A549 (cell line): ENCODE data around the gene ZNF280C. TPM values are rescaled to one million over a fixed set of nuclear protein-coding genes. Genes with fewer than 3 reads are reported as not detected.

Source experiments
- ATAC-seq, 2 experiments: fragments of 200-7000 bp in 1 of 2; fragments of >200 bp in 1 of 2; cut with Nextera tagmentation in 1 of 2; cut with Tn5 transposase in 1 of 2; 3 replicates each; pipeline versions ENCODE4 v1.8.0 to v1.9.1; 2018 to 2020; ENCODE audit warnings: mild to moderate bottlenecking in 1 of 2, moderate library complexity in 1 of 2
- CTCF ChIA-PET: fragments of 300-600 bp; sonication (Branson Sonifier 250); formaldehyde crosslinking; extraction: SDS; loops from one replicate; lab custom pipeline; 2021; ENCODE audit warnings: antibody characterized with exemption, inconsistent platforms; lab: Yijun Ruan, JAX
- POLR2A ChIA-PET: fragments of 350-600 bp; formaldehyde crosslinking; extraction: SDS; loops from one replicate; lab custom pipeline; 2021; ENCODE audit warnings: antibody characterized with exemption, inconsistent platforms; lab: Yijun Ruan, JAX
- DNase-seq, 2 experiments: peaks; one replicate each; pipeline versions ENCODE4 v3.0.0 to v3.0.0-alpha.2; 2011 to 2016; ENCODE audit warnings: low read depth in 1 of 2, low spot score in 1 of 2
- FAIRE-seq: peaks from 2 replicates; lab custom pipeline; 2011; peaks lifted over from hg19 to GRCh38; lab: Jason Lieb, UNC
- H3K27ac ChIP-seq, 2 experiments: fragments of >200 bp; sonication (Bioruptor Twin); formaldehyde crosslinking; 3 replicates each; pipeline ENCODE4 v1.5.1; 2016 to 2017
- H3K4me1 ChIP-seq: fragments of >200 bp; sonication (Bioruptor Twin); formaldehyde crosslinking; 3 replicates; pipeline ENCODE4 v1.6.1; 2016
- H3K4me2 ChIP-seq: fragments of >200 bp; sonication (Bioruptor Twin); formaldehyde crosslinking; 3 replicates; pipeline ENCODE4 v1.6.1; 2016
- H3K4me3 ChIP-seq: fragments of >200 bp; sonication (Bioruptor Twin); formaldehyde crosslinking; 3 replicates; pipeline ENCODE4 v1.5.1; 2016
- H3K9me3 ChIP-seq: fragments of >200 bp; sonication (Bioruptor Twin); formaldehyde crosslinking; 3 replicates; pipeline ENCODE4 v1.6.1; 2016
- BHLHE40 ChIP-seq: IDR thresholded peaks from 2 replicates; pipeline ENCODE4 v1.6.1; 2012; ENCODE audit warnings: low read depth, low read length, inconsistent platforms
- CEBPB ChIP-seq, 2 experiments: fragments of >200 bp in 1 of 2; sonication (Bioruptor Twin) in 1 of 2; formaldehyde crosslinking in 1 of 2; IDR thresholded peaks; 2 replicates each; pipeline ENCODE4 v1.6.1; 2012 to 2016
- EHF ChIP-seq: fragments of 250-450 bp; sonication (Bioruptor Pico); IDR thresholded peaks from 2 replicates; pipeline ENCODE4 v1.5.0; 2020; ENCODE audit warnings: mild to moderate bottlenecking
- EP300 ChIP-seq, 2 experiments: fragments of >200 bp; sonication (Bioruptor Twin); formaldehyde crosslinking; IDR thresholded peaks; 2 replicates in 1 of 2; 3 replicates in 1 of 2; pipeline ENCODE4 v1.6.1; 2016 to 2017
- ESRRA ChIP-seq: fragments of 150-350 bp; IDR thresholded peaks from 2 replicates; pipeline ENCODE4 v1.6.1; 2014; ENCODE audit warnings: mild to moderate bottlenecking, low read length, borderline replicate concordance
- FOXS1 ChIP-seq: fragments of 250-450 bp; sonication (Bioruptor Pico); IDR thresholded peaks from 2 replicates; pipeline ENCODE4 v1.5.0; 2020; ENCODE audit warnings: mild to moderate bottlenecking, moderate library complexity
- HEYL ChIP-seq: fragments of 250-450 bp; sonication (Bioruptor Pico); IDR thresholded peaks from 2 replicates; pipeline ENCODE4 v1.8.0; 2021; ENCODE audit warnings: mild to moderate bottlenecking, moderate library complexity
- KDM5A ChIP-seq: fragments of 200-600 bp; sonication (generic); IDR thresholded peaks from 2 replicates; pipeline ENCODE4 v1.6.1; 2016; ENCODE audit warnings: antibody characterized with exemption, mild to moderate bottlenecking
- NFE2L2 ChIP-seq: fragments of 150-350 bp; conservative IDR thresholded peaks from 2 replicates; pipeline ENCODE4 v1.6.1; 2014; ENCODE audit warnings: low read length
- NR3C1 ChIP-seq: fragments of >200 bp; sonication (Bioruptor Twin); formaldehyde crosslinking; IDR thresholded peaks from 3 replicates; pipeline ENCODE4 v1.6.1; 2017
- PHF8 ChIP-seq: fragments of 200-600 bp; sonication (generic); IDR thresholded peaks from 2 replicates; pipeline ENCODE4 v1.6.1; 2016; ENCODE audit warnings: low read depth, mild to moderate bottlenecking, antibody characterized with exemption, moderate library complexity, borderline replicate concordance
- POLR2AphosphoS2 ChIP-seq: conservative IDR thresholded peaks from 2 replicates; pipeline ENCODE4 v1.6.1; 2012; ENCODE audit warnings: low read length, improper control_type of control experiment, inconsistent platforms
- SMC3 ChIP-seq: fragments of >200 bp; sonication (Bioruptor Twin); formaldehyde crosslinking; IDR thresholded peaks from 3 replicates; pipeline ENCODE4 v1.6.1; 2018; ENCODE audit warnings: inconsistent platforms
- TFCP2L1 ChIP-seq: fragments of 250-450 bp; sonication (Bioruptor Pico); IDR thresholded peaks from 2 replicates; pipeline ENCODE4 v1.5.0; 2021; ENCODE audit warnings: mild to moderate bottlenecking
- TP53 ChIP-seq: fragments of 250-450 bp; sonication (Bioruptor Pico); IDR thresholded peaks from 2 replicates; pipeline ENCODE4 v1.5.0; 2021; ENCODE audit warnings: mild to moderate bottlenecking, moderate library complexity
- ZSCAN20 ChIP-seq: fragments of 250-450 bp; sonication (Bioruptor Pico); IDR thresholded peaks from 2 replicates; pipeline ENCODE4 v1.8.0; 2022; ENCODE audit warnings: mild to moderate bottlenecking, moderate library complexity
- WGBS: methylation state at CpG from one replicate; pipeline ENCODE4 v1.1.6; 2017; ENCODE audit errors: missing lambda C conversion rate; 5-methylcytosine and 5-hydroxymethylcytosine counted together
- polyA plus RNA-seq, 4 experiments: library from polyadenylated mRNA; depleted of rRNA in 3 of 4; stranded (reverse); fragments of >200 nt; fragmentation: RNase III in 1 of 4; extraction: RNeasy Plus Mini Kit Qiagen cat#74134 plus additional on column Dnase treatment in 1 of 4; gene quantifications; 2 replicates in 3 of 4; 3 replicates in 1 of 4; pipeline ENCODE4 v1.2.3, GENCODE V29; 2011 to 2017
- TF ChIP-seq, protein P1 (sequence below): fragments of 450-650 bp; IDR thresholded peaks from 2 replicates; pipeline ENCODE4 v1.6.1; 2014; ENCODE audit warnings: antibody characterized with exemption
- TF ChIP-seq, protein P2 (sequence below): IDR thresholded peaks from 2 replicates; pipeline ENCODE4 v1.6.1; 2012; ENCODE audit warnings: low read depth, borderline replicate concordance
- TF ChIP-seq, protein P3 (sequence below): fragments of >200 bp; sonication (Bioruptor Twin); formaldehyde crosslinking; IDR thresholded peaks from 2 replicates; pipeline ENCODE4 v1.6.1; 2016
- TF ChIP-seq, protein P4 (sequence below): fragments of 250-450 bp; sonication (Bioruptor Pico); IDR thresholded peaks from 2 replicates; pipeline ENCODE4 v1.5.0; 2021; ENCODE audit warnings: mild to moderate bottlenecking, moderate library complexity, borderline replicate concordance
- TF ChIP-seq, protein P5 (sequence below): fragments of 200-600 bp; sonication (generic); IDR thresholded peaks from 2 replicates; pipeline ENCODE4 v1.6.1; 2016; ENCODE audit warnings: antibody characterized with exemption, mild to moderate bottlenecking, moderate library complexity
- TF ChIP-seq, protein P6 (sequence below): fragments of 250-450 bp; sonication (Bioruptor Pico); IDR thresholded peaks from 2 replicates; pipeline ENCODE4 v1.5.0; 2020; ENCODE audit warnings: low read depth, mild to moderate bottlenecking, moderate library complexity
- TF ChIP-seq, protein P7 (sequence below): IDR thresholded peaks from 2 replicates; pipeline ENCODE4 v1.6.1; 2012
- TF ChIP-seq, protein P8 (sequence below): fragments of 150-350 bp; IDR thresholded peaks from 2 replicates; pipeline ENCODE4 v1.6.1; 2014; ENCODE audit warnings: low read depth, mild to moderate bottlenecking, low read length

Gene ZNF280C
- polyA plus RNA-seq, 2 of the 4 experiments (the other 2 are of a cell fraction), result 3.9 to 18.8 TPM

DNA sequence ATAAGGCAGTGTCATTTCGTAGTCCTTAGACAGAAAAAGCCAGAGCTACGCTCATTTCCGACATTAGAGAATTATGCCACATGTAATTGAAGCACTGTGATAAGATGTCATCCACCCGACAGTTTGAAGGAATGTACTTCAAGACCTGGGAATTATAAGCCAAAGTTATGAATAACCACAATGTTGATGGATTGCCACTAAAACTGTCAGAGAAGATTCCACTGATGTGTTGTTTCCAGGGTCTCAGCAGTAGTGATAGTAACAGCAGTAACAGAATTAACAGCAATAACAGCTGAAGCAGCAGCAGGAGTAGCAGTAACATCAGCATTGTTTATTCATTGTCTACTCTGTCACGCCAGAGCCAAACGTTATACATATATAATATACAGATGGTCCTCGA is 72.2 kb downstream of the ZNF280C start (continued):
- no peak for TF ChIP-seq TFCP2L1 (CRISPR knock-in tag)
- TF ChIP-seq NFE2L2, result no peak
- no peak for TF ChIP-seq BHLHE40
- no peak for TF ChIP-seq EHF
- TF ChIP-seq, all 56 proteins: peak for 0

DNA sequence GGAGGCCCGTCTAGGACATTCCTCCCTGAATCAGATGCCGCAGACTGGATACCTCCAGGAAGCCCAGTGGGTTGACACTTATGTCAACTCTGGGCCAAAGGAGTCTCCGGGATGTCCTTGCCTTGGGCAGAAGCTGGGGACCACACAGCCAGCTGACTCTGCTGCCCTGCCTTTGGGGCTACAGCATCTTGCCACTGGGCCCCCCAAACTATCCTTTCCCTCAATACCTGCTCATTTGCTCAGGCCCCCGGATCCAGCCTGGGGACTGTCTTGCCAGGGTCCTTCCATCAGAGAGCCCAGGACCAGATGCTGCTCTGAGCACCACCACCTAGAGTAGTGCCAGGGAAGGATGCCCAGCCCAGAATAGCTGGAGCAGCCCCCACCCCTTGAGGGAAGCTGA is 77.9 kb downstream of the ZNF280C start:
- 67% methylated on average over 3 of the region's 4 CpGs for WGBS
- no peak overlapping the region for H3K27ac ChIP-seq
- H3K4me2 ChIP-seq, result no peak overlapping the region
- TF ChIP-seq TP53 (CRISPR knock-in tag), result no peak
- no peak for TF ChIP-seq KDM5A
- no peak for TF ChIP-seq EP300 (IDR thresholded peaks at IDR 0.05)
- TF ChIP-seq, protein P1, sequence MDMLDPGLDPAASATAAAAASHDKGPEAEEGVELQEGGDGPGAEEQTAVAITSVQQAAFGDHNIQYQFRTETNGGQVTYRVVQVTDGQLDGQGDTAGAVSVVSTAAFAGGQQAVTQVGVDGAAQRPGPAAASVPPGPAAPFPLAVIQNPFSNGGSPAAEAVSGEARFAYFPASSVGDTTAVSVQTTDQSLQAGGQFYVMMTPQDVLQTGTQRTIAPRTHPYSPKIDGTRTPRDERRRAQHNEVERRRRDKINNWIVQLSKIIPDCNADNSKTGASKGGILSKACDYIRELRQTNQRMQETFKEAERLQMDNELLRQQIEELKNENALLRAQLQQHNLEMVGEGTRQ, result no peak
- no peak for TF ChIP-seq ESRRA
- no peak for TF ChIP-seq HEYL (CRISPR knock-in tag)
- TF ChIP-seq POLR2AphosphoS2, result no peak
- TF ChIP-seq, protein P2, sequence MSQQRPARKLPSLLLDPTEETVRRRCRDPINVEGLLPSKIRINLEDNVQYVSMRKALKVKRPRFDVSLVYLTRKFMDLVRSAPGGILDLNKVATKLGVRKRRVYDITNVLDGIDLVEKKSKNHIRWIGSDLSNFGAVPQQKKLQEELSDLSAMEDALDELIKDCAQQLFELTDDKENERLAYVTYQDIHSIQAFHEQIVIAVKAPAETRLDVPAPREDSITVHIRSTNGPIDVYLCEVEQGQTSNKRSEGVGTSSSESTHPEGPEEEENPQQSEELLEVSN, result no peak
- TF ChIP-seq SMC3, result no peak
- TF ChIP-seq, protein P3, sequence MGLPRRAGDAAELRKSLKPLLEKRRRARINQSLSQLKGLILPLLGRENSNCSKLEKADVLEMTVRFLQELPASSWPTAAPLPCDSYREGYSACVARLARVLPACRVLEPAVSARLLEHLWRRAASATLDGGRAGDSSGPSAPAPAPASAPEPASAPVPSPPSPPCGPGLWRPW, result no peak
- no peak for TF ChIP-seq FOXS1 (CRISPR knock-in tag)
- TF ChIP-seq, protein P4, sequence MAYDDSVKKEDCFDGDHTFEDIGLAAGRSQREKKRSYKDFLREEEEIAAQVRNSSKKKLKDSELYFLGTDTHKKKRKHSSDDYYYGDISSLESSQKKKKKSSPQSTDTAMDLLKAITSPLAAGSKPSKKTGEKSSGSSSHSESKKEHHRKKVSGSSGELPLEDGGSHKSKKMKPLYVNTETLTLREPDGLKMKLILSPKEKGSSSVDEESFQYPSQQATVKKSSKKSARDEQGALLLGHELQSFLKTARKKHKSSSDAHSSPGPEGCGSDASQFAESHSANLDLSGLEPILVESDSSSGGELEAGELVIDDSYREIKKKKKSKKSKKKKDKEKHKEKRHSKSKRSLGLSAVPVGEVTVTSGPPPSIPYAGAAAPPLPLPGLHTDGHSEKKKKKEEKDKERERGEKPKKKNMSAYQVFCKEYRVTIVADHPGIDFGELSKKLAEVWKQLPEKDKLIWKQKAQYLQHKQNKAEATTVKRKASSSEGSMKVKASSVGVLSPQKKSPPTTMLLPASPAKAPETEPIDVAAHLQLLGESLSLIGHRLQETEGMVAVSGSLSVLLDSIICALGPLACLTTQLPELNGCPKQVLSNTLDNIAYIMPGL (CRISPR knock-in tag), result no peak
- no peak for TF ChIP-seq NR3C1
- TF ChIP-seq ZSCAN20 (CRISPR knock-in tag), result no peak
- FAIRE-seq (no peak), DNase-seq (no peak), ATAC-seq (no peak)
- ChIA-PET POLR2A (no interaction called here), CTCF (interaction anchor here (1.1 to 5.5 kb wide), 6 partner anchors 8 to 178 kb away, joined by 3 to 58 read pairs (median 6); no protein-coding TSS in a partner anchor)
- no peaks in the 10 kb centered on the region for H3K9me3 ChIP-seq
- no peaks in the 10 kb centered on the region for H3K4me1 ChIP-seq
- no peak overlapping the region for H3K4me3 ChIP-seq

DNA sequence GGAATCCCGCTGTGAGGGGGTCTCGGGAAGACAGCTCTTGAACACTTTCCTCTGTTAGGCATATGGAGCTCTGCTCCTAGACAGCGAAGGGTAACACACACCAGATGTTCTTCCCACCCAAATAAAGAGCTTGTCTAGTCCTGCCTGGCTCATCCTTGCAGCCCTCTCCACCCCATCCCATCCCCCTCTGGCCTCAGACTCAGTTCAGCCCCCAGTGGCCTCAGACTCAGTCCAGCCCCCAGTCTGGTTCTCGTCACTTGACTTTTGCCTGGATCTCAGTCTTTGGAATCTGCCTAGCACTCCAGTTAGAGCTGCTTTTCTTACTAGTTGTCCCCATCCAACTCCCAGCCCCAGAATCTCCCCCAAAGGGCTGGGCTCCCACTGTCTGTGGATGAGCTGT is 82.0 kb downstream of the ZNF280C start:
- no peak for FAIRE-seq
- no peak overlapping the region for H3K27ac ChIP-seq
- H3K4me2 ChIP-seq, result no peak overlapping the region
- no peak overlapping the region for H3K4me3 ChIP-seq
- WGBS, result 55% methylated on average over 3 of the region's 4 CpGs
- H3K9me3 ChIP-seq, result no peaks in the 10 kb centered on the region
- ATAC-seq, result no peak
- ChIA-PET CTCF (interaction anchor here (0.8 to 1.5 kb wide), 7 partner anchors 11 to 581 kb away, joined by 3 to 5 read pairs (median 3); no protein-coding TSS in a partner anchor), POLR2A (no interaction called here)
- H3K4me1 ChIP-seq, result no peaks in the 10 kb centered on the region
- DNase-seq, result no peak
- TF ChIP-seq KDM5A (no peak), NFE2L2 (no peak), PHF8 (no peak), CEBPB (IDR thresholded peaks at IDR 0.05) (no peak)
- TF ChIP-seq, protein P5, sequence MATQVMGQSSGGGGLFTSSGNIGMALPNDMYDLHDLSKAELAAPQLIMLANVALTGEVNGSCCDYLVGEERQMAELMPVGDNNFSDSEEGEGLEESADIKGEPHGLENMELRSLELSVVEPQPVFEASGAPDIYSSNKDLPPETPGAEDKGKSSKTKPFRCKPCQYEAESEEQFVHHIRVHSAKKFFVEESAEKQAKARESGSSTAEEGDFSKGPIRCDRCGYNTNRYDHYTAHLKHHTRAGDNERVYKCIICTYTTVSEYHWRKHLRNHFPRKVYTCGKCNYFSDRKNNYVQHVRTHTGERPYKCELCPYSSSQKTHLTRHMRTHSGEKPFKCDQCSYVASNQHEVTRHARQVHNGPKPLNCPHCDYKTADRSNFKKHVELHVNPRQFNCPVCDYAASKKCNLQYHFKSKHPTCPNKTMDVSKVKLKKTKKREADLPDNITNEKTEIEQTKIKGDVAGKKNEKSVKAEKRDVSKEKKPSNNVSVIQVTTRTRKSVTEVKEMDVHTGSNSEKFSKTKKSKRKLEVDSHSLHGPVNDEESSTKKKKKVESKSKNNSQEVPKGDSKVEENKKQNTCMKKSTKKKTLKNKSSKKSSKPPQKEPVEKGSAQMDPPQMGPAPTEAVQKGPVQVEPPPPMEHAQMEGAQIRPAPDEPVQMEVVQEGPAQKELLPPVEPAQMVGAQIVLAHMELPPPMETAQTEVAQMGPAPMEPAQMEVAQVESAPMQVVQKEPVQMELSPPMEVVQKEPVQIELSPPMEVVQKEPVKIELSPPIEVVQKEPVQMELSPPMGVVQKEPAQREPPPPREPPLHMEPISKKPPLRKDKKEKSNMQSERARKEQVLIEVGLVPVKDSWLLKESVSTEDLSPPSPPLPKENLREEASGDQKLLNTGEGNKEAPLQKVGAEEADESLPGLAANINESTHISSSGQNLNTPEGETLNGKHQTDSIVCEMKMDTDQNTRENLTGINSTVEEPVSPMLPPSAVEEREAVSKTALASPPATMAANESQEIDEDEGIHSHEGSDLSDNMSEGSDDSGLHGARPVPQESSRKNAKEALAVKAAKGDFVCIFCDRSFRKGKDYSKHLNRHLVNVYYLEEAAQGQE, result no peak
- TF ChIP-seq, protein P6, sequence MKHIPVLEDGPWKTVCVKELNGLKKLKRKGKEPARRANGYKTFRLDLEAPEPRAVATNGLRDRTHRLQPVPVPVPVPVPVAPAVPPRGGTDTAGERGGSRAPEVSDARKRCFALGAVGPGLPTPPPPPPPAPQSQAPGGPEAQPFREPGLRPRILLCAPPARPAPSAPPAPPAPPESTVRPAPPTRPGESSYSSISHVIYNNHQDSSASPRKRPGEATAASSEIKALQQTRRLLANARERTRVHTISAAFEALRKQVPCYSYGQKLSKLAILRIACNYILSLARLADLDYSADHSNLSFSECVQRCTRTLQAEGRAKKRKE (CRISPR knock-in tag), result no peak
- TF ChIP-seq, protein P7, sequence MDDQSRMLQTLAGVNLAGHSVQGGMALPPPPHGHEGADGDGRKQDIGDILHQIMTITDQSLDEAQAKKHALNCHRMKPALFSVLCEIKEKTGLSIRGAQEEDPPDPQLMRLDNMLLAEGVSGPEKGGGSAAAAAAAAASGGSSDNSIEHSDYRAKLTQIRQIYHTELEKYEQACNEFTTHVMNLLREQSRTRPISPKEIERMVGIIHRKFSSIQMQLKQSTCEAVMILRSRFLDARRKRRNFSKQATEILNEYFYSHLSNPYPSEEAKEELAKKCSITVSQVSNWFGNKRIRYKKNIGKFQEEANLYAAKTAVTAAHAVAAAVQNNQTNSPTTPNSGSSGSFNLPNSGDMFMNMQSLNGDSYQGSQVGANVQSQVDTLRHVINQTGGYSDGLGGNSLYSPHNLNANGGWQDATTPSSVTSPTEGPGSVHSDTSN, result no peak
- TF ChIP-seq, protein P2, result no peak
- TF ChIP-seq, protein P8, sequence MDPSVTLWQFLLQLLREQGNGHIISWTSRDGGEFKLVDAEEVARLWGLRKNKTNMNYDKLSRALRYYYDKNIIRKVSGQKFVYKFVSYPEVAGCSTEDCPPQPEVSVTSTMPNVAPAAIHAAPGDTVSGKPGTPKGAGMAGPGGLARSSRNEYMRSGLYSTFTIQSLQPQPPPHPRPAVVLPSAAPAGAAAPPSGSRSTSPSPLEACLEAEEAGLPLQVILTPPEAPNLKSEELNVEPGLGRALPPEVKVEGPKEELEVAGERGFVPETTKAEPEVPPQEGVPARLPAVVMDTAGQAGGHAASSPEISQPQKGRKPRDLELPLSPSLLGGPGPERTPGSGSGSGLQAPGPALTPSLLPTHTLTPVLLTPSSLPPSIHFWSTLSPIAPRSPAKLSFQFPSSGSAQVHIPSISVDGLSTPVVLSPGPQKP, result no peak
